Panc1 (cell line): ENCODE measurements around the gene CCDC32. TPM values are rescaled to one million over a fixed set of nuclear protein-coding genes. Genes with fewer than 3 reads are reported as not detected.
"Not testable (repeated sequence)": the region's sequence is repeated elsewhere in the genome, so short reads cannot be mapped to it uniquely, and the experiment has no call there.

ENCODE experiments used
- ATAC-seq: fragments of 200-7000 bp; cut with Tn5 transposase; 2 replicates; pipeline ENCODE4 v1.9.1; 2020; ENCODE audit warnings: mild to moderate bottlenecking, moderate library complexity
- BruUV-seq: library from RNA; stranded (reverse); fragments of 400-500 nt; replicated peaks from 2 replicates; lab custom pipeline; 2021; lab: Mats Ljungman, UMichigan
- CTCF ChIA-PET: fragments of 300-600 bp; sonication (Branson Sonifier 250); formaldehyde crosslinking; loops from one replicate; lab custom pipeline; 2022; ENCODE audit warnings: antibody characterized with exemption; lab: Charles Lee
- POLR2A ChIA-PET: fragments of 300-600 bp; sonication (Branson Sonifier 250); formaldehyde crosslinking; loops from one replicate; lab custom pipeline; 2022; ENCODE audit warnings: antibody characterized with exemption; lab: Charles Lee
- DNase-seq: peaks from one replicate; pipeline ENCODE4 v3.0.0-alpha.2; 2010; ENCODE audit warnings: low read depth, low spot score
- H3K27ac ChIP-seq: 2 replicates; pipeline ENCODE4 v1.5.1; 2011; ENCODE audit warnings: mild to moderate bottlenecking, low read length, inconsistent platforms
- H3K27me3 ChIP-seq: fragments of 200-500 bp; sonication (Bioruptor generic); 2 replicates; pipeline ENCODE4 v1.6.0; 2014; ENCODE audit warnings: low read length, inconsistent platforms; ENCODE audit not compliant: control insufficient read depth, insufficient read depth
- H3K36me3 ChIP-seq: fragments of 200-500 bp; sonication (Bioruptor generic); 2 replicates; pipeline ENCODE4 v1.5.1; 2014; ENCODE audit warnings: inconsistent platforms, mild to moderate bottlenecking, low read length, moderate library complexity; ENCODE audit not compliant: control insufficient read depth, insufficient read depth
- H3K4me1 ChIP-seq: 2 replicates; pipeline ENCODE4 v1.5.1; 2011; ENCODE audit warnings: inconsistent platforms, mild to moderate bottlenecking, low read length, moderate library complexity; ENCODE audit not compliant: control insufficient read depth, insufficient read depth
- H3K4me3 ChIP-seq, 2 experiments: 2 replicates each; pipeline ENCODE4 v1.5.1; 2011 to 2012; ENCODE audit warnings: low read depth in 2 of 2, low read length in 2 of 2, mild to moderate bottlenecking in 2 of 2, inconsistent platforms in 1 of 2, moderate library complexity in 1 of 2
- H3K9me3 ChIP-seq: fragments of 200-500 bp; sonication (Bioruptor generic); 2 replicates; pipeline ENCODE4 v1.5.1; 2014; ENCODE audit warnings: low read depth, mild to moderate bottlenecking, inconsistent platforms, low read length, moderate library complexity; ENCODE audit not compliant: control insufficient read depth, insufficient read depth
- POLR2AphosphoS5 ChIP-seq: IDR thresholded peaks from 2 replicates; pipeline ENCODE4 v1.6.1; 2012; ENCODE audit warnings: mild to moderate bottlenecking, low read depth, low read length, moderate library complexity
- SIN3A ChIP-seq: IDR thresholded peaks from 2 replicates; pipeline ENCODE4 v1.6.1; 2012; ENCODE audit warnings: low read depth, mild to moderate bottlenecking, low read length, moderate library complexity, borderline replicate concordance; ENCODE audit not compliant: insufficient read depth
- TCF7L2 ChIP-seq: IDR thresholded peaks from 2 replicates; pipeline ENCODE4 v1.6.1; 2011; ENCODE audit warnings: mild to moderate bottlenecking, low read depth, low read length, inconsistent platforms
- in situ Hi-C: cut with HindIII; loops from 2 replicates; pipeline ENCODE4 v1.10.0; 2016; ENCODE audit warnings: low sequenced_read_pairs, low pct_unique_long_range_greater_than_20kb
- intact Hi-C: fragments of 100-400 bp; cut with micrococcal nuclease; formaldehyde crosslinking; loops from one replicate; pipeline ENCODE4 v1.10.0; 2022; ENCODE audit not compliant: unreplicated experiment
- total RNA-seq: library from RNA; stranded (reverse); gene quantifications from one replicate; pipeline ENCODE4 v1.2.1, GENCODE V29; 2021; ENCODE audit not compliant: unreplicated experiment
- TF ChIP-seq, protein P1 (sequence below): fragments of 450-650 bp; IDR thresholded peaks from 2 replicates; pipeline ENCODE4 v1.5.1; 2017; ENCODE audit warnings: mild to moderate bottlenecking
- TF ChIP-seq, protein P2 (sequence below), 2 experiments: IDR thresholded peaks; 2 replicates each; pipeline ENCODE4 v1.6.1; 2011 to 2012; ENCODE audit warnings: low read depth in 2 of 2, control low read depth in 1 of 2, low read length in 1 of 2, mild to moderate bottlenecking in 1 of 2, moderate library complexity in 1 of 2; ENCODE audit not compliant: insufficient read depth in 1 of 2

The CCDC32 gene
- total RNA-seq, 1 experiment from 2014 or later, result 29.8 TPM

- H3K36me3 ChIP-seq, H3K4me1 ChIP-seq, in situ Hi-C loops, H3K27ac ChIP-seq, DNase-seq, ATAC-seq, H3K4me3 ChIP-seq, POLR2A ChIA-PET, H3K9me3 ChIP-seq, intact Hi-C loops, BruUV-seq, H3K27me3 ChIP-seq, CTCF ChIA-PET: not testable (repeated sequence)
Observed at GRCh38 chr15:40576914-40577313, 12.1 kb upstream of the CCDC32 start.

DNA sequence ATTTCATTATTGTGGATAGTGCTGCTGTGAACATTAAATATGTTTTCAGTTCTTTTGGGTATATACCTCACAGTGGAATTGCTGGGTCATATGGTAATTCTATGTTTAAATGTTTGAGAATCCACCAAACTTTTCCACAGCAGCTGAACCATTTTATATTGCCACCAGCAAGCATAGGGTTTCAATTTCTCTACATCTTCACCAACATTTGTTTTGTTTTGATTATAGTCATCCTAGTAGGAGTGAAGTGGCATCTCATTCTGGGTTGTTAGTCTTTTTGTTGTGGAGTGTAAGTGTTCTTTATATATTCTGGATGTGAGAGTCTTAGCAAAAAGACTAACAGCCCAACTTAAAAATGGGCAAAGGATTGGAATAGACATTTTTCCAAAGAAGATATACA is 10.3 kb upstream of the CCDC32 start:
- no peaks in the 10 kb centered on the region for H3K9me3 ChIP-seq
- H3K4me3 ChIP-seq, result no peak overlapping the region
- H3K27me3 ChIP-seq, result no peaks in the 10 kb centered on the region
- ChIA-PET CTCF (interaction anchor here (0.6 kb wide), 1 partner anchor 11 kb away, joined by 6 read pairs; no protein-coding TSS in a partner anchor), POLR2A (no interaction called here)
- TF ChIP-seq POLR2AphosphoS5, result no peak
- TF ChIP-seq SIN3A, result no peak
- TF ChIP-seq, protein P1, sequence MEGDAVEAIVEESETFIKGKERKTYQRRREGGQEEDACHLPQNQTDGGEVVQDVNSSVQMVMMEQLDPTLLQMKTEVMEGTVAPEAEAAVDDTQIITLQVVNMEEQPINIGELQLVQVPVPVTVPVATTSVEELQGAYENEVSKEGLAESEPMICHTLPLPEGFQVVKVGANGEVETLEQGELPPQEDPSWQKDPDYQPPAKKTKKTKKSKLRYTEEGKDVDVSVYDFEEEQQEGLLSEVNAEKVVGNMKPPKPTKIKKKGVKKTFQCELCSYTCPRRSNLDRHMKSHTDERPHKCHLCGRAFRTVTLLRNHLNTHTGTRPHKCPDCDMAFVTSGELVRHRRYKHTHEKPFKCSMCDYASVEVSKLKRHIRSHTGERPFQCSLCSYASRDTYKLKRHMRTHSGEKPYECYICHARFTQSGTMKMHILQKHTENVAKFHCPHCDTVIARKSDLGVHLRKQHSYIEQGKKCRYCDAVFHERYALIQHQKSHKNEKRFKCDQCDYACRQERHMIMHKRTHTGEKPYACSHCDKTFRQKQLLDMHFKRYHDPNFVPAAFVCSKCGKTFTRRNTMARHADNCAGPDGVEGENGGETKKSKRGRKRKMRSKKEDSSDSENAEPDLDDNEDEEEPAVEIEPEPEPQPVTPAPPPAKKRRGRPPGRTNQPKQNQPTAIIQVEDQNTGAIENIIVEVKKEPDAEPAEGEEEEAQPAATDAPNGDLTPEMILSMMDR, result no peak
- no peak for TF ChIP-seq TCF7L2
- TF ChIP-seq, protein P2, sequence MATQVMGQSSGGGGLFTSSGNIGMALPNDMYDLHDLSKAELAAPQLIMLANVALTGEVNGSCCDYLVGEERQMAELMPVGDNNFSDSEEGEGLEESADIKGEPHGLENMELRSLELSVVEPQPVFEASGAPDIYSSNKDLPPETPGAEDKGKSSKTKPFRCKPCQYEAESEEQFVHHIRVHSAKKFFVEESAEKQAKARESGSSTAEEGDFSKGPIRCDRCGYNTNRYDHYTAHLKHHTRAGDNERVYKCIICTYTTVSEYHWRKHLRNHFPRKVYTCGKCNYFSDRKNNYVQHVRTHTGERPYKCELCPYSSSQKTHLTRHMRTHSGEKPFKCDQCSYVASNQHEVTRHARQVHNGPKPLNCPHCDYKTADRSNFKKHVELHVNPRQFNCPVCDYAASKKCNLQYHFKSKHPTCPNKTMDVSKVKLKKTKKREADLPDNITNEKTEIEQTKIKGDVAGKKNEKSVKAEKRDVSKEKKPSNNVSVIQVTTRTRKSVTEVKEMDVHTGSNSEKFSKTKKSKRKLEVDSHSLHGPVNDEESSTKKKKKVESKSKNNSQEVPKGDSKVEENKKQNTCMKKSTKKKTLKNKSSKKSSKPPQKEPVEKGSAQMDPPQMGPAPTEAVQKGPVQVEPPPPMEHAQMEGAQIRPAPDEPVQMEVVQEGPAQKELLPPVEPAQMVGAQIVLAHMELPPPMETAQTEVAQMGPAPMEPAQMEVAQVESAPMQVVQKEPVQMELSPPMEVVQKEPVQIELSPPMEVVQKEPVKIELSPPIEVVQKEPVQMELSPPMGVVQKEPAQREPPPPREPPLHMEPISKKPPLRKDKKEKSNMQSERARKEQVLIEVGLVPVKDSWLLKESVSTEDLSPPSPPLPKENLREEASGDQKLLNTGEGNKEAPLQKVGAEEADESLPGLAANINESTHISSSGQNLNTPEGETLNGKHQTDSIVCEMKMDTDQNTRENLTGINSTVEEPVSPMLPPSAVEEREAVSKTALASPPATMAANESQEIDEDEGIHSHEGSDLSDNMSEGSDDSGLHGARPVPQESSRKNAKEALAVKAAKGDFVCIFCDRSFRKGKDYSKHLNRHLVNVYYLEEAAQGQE (IDR thresholded peaks at IDR 0.05; ENCODE audit: insufficient read depth in 1 of 2, low read depth in 2 of 2, low read length in 1 of 2), result no peak
- H3K4me1 ChIP-seq, result peaks cover 6% of the 10 kb centered on the region
- in situ Hi-C loops (no loop called here), intact Hi-C loops (no loop called here)
- H3K27ac ChIP-seq, result no peak overlapping the region
- ATAC-seq (no peak), DNase-seq (no peak)
- no TSS peak for BruUV-seq
- no peaks in the 10 kb centered on the region; the same call in 1 of the 2 replicates for H3K36me3 ChIP-seq

- peak within 1 kb of the TSS; percentile 82 for H3K27ac ChIP-seq
- DNase-seq (peak; percentile 66), ATAC-seq (peak; percentile 81)
- in situ Hi-C loops (no loop called here), intact Hi-C loops (no loop called here)
- TF ChIP-seq POLR2AphosphoS5, result peak; percentile 92
- TF ChIP-seq, protein P1, result no peak
- peak; percentile 26; the same call in 1 of the 2 replicates for TF ChIP-seq TCF7L2
- TF ChIP-seq, protein P2 (IDR thresholded peaks at IDR 0.05; ENCODE audit: insufficient read depth in 1 of 2, low read depth in 2 of 2, low read length in 1 of 2), result no peak
- TF ChIP-seq SIN3A, result peak; percentile 88; the same call in 1 of the 2 replicates
- BruUV-seq, result TSS peak; percentile 91
- H3K36me3 ChIP-seq, result no peaks in the 10 kb centered on the region; the same call in 1 of the 2 replicates
- H3K9me3 ChIP-seq, result no peaks in the 10 kb centered on the region
- peak within 1 kb of the TSS; percentile 87 to 88 for H3K4me3 ChIP-seq
- CTCF ChIA-PET, result interaction anchor here (0.6 to 1.3 kb wide), 5 partner anchors 14 to 114 kb away, joined by 3 to 17 read pairs (median 5); no protein-coding TSS in a partner anchor
- no peaks in the 10 kb centered on the region for H3K27me3 ChIP-seq
- peaks cover 12% of the 10 kb centered on the region for H3K4me1 ChIP-seq
- POLR2A ChIA-PET, result interaction anchor here (0.5 to 0.6 kb wide), 3 partner anchors 70 to 327 kb away, joined by 4 to 8 read pairs (median 5); no protein-coding TSS in a partner anchor
Observed at GRCh38 chr15:40569129-40569953, 4.5 kb upstream of the CCDC32 start, which contains the start of gene RPUSD2. RPUSD2 (plus strand) TSS chr15:40569299; CDS start chr15:40569338, 39 bp downstream.
